Posterior cingulate gyrus (tissue), 11 donors: ENCODE data around the gene TNFSF10.

Experiments used
- DNase-seq, 10 donors: peaks; one replicate each; pipeline versions ENCODE4 v3.0.0 to v3.0.0-alpha.2; 2020 to 2021; ENCODE audit warnings: mixed read lengths in 3 of 10
- intact Hi-C: fragments of 100-400 bp; cut with DNase I; formaldehyde crosslinking; loops from one replicate; pipeline ENCODE4 v1.15.1; 2023

Gene TNFSF10

DNA sequence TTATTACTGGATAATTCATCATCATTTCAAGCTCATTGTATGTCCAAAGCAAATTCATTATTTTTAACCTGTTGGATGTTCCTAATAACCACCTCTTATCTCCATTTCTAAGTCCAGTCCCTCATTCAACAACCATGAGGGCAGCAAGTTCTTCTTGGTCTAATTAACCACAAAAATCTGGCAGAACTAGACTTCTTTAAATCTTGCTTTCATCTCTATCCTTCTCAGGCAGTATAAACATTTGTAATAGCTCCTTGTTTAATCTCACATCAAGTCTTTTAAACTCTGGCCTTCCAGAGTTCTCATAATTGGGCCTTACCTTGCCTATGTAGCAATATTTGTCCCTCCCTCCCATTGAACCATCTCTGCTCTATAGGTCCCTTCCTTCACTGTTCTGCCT is 57.9 kb downstream of the TNFSF10 start:
- DNase-seq: no peak
- intact Hi-C loops: no loop called here

DNA sequence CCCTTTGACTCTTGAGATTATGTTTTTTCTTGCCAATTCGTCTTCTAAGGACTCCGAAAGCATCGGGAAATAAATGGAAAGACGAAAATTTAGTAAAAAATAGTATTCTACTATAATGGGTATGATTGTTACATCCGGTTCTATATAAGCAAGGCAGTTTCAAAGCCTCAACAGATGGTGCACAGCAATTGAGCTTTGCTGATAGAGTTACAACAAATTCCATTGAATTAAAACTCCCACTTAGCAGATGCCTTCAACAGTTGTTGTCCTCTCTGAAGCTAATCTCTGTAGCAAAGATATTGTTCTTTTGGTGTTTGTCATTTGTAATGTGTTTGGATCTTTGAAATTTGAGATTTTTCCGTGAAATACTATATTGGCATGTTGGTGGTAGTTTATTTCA is 58.9 kb downstream of the TNFSF10 start:
- no peak for DNase-seq
- intact Hi-C loops: no loop called here

DNA sequence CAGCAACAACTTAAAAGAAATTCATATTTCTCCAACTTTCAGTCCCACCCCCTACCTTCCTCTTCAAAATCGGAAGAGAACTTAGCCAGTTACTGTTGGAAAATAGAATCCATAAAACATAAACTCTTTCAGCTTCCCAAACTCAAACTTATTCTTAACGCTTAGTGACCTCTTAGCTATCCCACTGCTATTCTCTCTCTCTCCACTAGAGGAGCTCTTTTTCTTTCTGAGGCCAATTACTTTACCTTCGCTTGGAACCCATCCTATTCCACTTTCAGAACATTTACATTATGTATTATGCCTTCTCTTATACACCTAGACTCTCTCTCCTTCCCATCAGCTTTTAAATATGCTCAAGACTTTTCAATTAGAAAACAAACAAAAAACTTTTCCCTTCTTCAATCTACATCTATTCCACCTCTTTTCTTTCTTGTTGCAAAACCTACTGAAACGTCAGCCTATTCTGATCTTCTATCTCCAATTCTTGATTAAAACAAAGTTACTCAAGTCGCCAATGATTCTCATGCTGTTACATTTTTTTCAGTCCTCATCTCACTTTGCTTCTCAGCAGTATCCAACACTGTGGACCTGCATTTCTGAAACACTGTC is 61.6 kb downstream of the TNFSF10 start:
- no peak for DNase-seq
- intact Hi-C loops: no loop called here

DNA sequence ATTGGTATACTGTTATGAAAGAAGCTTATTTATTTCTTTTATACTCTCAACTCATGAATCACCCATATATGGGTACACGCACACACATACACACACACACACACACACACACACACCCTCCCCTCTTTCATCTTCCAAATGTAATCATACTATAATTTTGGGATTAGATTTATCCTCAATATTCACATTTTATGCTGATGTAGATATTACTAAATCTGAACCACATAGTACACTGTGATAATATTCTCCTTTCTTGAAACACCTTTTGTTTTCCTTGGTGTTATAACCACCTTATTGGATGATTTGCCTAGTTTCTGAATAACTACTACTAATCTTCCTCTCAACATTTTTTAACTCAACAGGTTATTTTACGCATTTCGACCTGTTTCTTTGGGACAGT is 66.8 kb downstream of the TNFSF10 start:
- no peak for DNase-seq
- intact Hi-C loops: no loop called here
